GM18867 (cell line): Measurements from ENCODE around the gene SLC46A2.
A peak's percentile ranks its signal among the peaks of the same experiment; 100 is the strongest.

ENCODE experiments used
- ATAC-seq: cut with Tn5 transposase; IDR thresholded peaks from one replicate; pipeline ENCODE4 v1.9.1; 2021; ENCODE audit warnings: mild to moderate bottlenecking, moderate library complexity; ENCODE audit not compliant: unreplicated experiment

Gene SLC46A2

DNA sequence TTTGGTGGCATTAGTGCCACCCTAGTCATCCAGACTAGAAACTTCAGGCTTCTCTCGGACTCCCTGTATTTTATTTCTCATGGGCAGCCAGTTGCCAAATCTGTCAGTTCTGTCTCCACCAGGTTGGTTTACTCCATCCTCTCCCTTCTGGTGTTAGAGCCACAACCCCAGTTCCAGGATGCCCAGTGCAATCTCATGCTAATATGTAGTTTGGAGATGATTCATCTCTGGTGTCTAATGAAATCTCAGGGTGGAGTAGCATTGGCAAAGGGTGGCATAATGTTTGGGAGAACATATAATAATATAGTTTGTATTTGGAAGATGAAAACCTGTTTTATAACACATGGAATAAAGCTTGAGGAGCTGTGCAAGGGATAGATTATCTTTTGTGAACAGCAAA lies 30.2 kb downstream of the SLC46A2 start:
- ATAC-seq = no peak

- ATAC-seq = peak; percentile 76
Observed at GRCh38 chr9:112858625-112859147, 32.0 kb downstream of the SLC46A2 start.

- no peak for ATAC-seq
Observed at GRCh38 chr9:112858005-112858404, 32.7 kb downstream of the SLC46A2 start.

DNA sequence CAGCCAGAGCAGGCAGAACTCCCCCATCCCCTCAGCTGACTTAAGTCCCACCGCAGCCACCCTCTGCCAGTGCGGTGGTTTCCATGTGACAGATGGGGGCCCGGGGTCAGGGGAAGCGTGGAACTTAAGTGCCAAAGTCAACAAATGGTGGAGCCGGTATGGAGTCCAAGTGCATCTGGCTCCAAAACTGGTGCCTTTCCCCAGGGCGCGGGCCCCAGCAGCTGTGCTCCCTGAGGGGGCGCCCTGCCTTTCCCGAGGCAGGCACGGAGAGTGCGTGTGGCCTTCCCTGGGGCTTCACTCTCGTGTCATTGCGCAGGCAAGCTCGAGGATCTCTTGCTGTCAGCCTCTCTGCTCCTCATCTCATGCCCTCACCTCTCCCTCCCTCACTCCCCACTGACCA lies 33.8 kb downstream of the SLC46A2 start:
- ATAC-seq = no peak

- no peak for ATAC-seq
Observed at GRCh38 chr9:112856200-112856599, 34.5 kb downstream of the SLC46A2 start.

- ATAC-seq = no peak
Observed at GRCh38 chr9:112854657-112855056, 36.0 kb downstream of the SLC46A2 start.

- ATAC-seq = no peak
Observed at GRCh38 chr9:112853882-112854585, 36.6 kb downstream of the SLC46A2 start.

- ATAC-seq = no peak
Observed at GRCh38 chr9:112852741-112853504, 37.8 kb downstream of the SLC46A2 start.

DNA sequence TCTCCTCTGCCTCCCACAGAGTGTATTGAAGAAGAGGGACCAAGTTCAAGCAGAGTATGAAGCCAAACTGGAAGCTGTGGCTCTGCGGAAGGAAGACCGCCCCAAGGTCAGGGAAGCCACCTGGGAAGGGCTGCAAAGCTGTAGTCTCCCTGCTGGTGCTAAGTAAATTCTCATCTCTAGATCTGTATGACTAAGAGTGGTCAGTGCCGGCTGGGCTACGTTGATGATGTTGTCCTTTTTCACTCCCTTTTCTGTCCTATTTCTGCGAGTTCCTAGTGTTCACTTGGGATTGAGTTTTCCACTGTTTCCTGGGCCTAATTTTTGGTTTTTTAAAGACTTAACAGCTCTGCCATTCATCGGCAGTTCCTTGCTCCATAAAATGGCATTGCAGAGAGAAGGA lies 39.8 kb downstream of the SLC46A2 start:
- ATAC-seq = no peak

GRCh38 chr9:112849363-112849922 lies 41.2 kb downstream of the SLC46A2 start:
- ATAC-seq = no peak

- ATAC-seq = no peak
Observed at GRCh38 chr9:112848316-112849151, 42.1 kb downstream of the SLC46A2 start.

DNA sequence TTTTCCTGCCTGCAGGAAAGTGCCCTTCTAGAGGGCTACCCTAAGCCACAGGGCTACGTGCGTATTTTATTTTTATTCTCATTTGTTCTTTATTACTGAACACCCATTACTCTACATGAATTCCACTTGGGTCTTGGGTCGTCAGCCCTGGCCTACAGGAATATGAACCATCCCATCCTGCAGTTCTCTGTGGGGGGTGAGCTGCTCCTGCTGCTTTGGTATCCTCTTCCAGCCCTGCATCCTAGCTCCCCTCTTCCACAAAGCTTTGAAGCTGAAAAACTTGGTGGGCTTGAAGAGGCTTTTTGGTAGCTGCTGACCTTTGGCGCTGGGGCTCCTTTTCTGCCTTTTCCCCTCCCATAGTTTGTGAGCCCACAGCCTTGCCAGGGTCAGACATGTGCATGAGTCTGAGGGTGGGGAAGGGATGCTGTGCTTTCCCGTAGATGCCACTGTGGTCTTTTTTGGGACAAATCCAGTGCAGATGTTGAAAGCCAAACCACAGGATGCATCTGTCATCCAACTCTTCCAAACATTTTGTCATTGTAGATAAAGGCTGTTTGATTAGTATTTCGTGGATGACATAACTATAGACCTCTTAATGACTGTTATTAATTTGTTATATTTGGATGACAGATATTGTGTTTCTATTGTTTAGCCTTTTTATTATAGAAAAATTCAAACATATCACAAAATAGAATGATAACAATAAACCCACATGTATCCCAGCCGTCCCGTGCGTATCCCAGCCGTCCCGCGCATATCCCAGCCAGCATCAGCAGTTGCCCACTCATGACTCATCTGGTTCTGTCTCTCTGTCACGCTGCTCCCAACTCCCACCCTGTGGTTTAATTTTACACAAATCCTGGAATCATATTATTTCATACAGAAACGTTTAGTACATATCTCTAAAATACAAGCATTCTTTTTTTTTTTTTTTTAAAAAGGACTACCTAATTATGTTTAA lies 43.9 kb downstream of the SLC46A2 start:
- ATAC-seq = no peak

DNA sequence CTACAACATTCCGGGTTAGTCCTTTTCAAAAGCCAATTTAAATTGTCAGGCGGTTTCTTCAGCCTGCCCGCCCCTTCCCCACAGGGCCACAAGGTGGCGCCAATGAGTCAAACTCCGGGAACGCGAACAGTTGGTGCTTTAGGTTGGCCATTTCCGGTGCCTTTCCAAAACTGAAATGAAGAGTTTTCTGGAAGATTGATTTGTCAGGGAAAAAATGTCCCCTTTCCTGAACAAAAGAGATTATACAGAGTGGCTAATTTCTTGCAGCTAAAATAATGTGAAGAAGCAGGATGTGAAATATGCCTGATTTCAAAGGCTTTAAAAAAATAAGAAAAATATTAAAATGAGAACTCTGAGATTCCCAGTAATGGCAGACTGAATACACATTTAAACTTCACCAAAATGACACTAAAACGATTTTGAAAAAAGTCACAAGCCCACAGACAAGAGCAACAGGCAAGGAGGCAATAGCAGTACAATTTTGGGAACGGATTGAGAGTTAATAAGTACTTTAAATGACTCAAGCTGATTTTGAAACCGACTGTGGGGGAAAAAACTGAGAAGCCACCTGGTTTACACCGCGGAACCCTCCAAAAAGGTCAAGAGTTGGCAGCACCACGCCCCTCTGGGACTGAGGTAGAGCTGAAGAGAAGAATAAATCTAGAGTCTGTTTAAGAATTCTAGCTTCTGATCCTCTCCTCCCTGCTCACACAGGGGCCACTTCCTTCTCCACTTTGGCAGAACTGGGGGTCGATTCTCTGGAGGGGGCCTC lies 45.7 kb downstream of the SLC46A2 start:
- peak; percentile 73 for ATAC-seq

DNA sequence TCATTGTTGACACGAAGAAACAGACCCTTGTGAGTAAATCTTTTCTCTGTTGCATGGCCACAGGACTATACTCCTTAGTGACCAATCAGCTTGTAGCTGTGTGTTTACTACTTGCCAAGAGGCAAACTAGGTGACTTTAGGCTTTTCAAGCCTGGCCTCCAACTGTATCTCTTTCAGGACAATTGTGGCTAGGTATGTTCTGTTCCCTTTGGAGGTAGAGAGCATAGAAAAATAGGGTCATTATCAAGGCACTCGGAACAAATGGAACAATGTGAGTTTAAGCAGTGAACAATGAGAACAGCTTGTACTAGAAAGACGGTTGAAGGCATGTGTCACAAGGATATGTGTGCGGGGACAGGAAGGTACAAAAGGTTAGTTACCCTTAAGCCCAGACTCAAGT lies 48.1 kb downstream of the SLC46A2 start:
- ATAC-seq = no peak

GRCh38 chr9:112841261-112841660 lies 49.4 kb downstream of the SLC46A2 start:
- ATAC-seq = no peak

GRCh38 chr9:112839331-112839730 lies 51.3 kb downstream of the SLC46A2 start:
- ATAC-seq = no peak

- ATAC-seq = no peak
Observed at GRCh38 chr9:112838342-112838741, 52.3 kb downstream of the SLC46A2 start.

GRCh38 chr9:112836394-112836793 lies 54.3 kb downstream of the SLC46A2 start:
- no peak for ATAC-seq

- ATAC-seq = no peak
Observed at GRCh38 chr9:112833081-112833480, 57.6 kb downstream of the SLC46A2 start.
